Keratinocyte (primary cell): ENCODE data around the gene FAM110A.

Experiments
- CTCF ChIP-seq, 3 experiments: IDR thresholded peaks in 1 of 3; conservative IDR thresholded peaks in 1 of 3; optimal IDR thresholded peaks in 1 of 3; 2 replicates in 2 of 3; 3 replicates in 1 of 3; pipeline versions ENCODE3 to v1.5.1; 2011; ENCODE audit warnings: low read length in 3 of 3, mild to moderate bottlenecking in 3 of 3, moderate library complexity in 2 of 3, control low read depth in 1 of 3, inconsistent platforms in 1 of 3; ENCODE audit not compliant: insufficient read depth in 2 of 3; ENCODE audit errors: extremely low read depth in 1 of 3
- EZH2 ChIP-seq: IDR thresholded peaks from one replicate; pipeline ENCODE4 v1.6.1; 2012; ENCODE audit warnings: inconsistent platforms, mild to moderate bottlenecking, low read length, moderate library complexity

GRCh38 chr20:891058-891705 lies 57.7 kb downstream of the FAM110A start:
- TF ChIP-seq CTCF (optimal IDR thresholded peaks at IDR 0.05 in 1 of 3, IDR thresholded peaks at IDR 0.05 in 1 of 3, conservative IDR thresholded peaks at IDR 0.05 in 1 of 3; ENCODE audit: extremely low read depth in 1 of 3, insufficient read depth in 2 of 3, low read length in 3 of 3) (no peak), EZH2 (no peak)
